Endothelial cell of umbilical vein (primary cell): ENCODE results near the gene ANKHD1. TPM values are rescaled to one million over a fixed set of nuclear protein-coding genes. Genes with fewer than 3 reads are reported as not detected.

ENCODE experiments used
- BruUV-seq: library from RNA; stranded (reverse); fragments of 400-500 nt; replicated peaks from 2 replicates; lab custom pipeline; 2021; lab: Mats Ljungman, UMichigan
- CTCF ChIA-PET: fragments of 300-600, 350-600 bp; sonication (Branson Sonifier 250); formaldehyde crosslinking; loops from one replicate; lab custom pipeline; 2021; ENCODE audit warnings: antibody characterized with exemption, inconsistent platforms; lab: Charles Lee
- POLR2A ChIA-PET: fragments of 300-600, 350-600 bp; sonication (Branson Sonifier 250); formaldehyde crosslinking; loops from one replicate; lab custom pipeline; 2021; ENCODE audit warnings: antibody characterized with exemption, inconsistent platforms; lab: Charles Lee
- DNase-seq: peaks from one replicate; pipeline ENCODE4 v3.0.0-alpha.2; 2011; ENCODE audit warnings: low read depth, low spot score
- FAIRE-seq: peaks from 2 replicates; lab custom pipeline; 2011; peaks lifted over from hg19 to GRCh38; lab: Jason Lieb, UNC
- H2AFZ ChIP-seq: 2 replicates; pipeline ENCODE4 v1.6.0; 2012; ENCODE audit warnings: low read depth, low read length, control low read depth, inconsistent platforms
- H3K27ac ChIP-seq: 2 replicates; pipeline ENCODE4 v1.5.1; 2011; ENCODE audit warnings: low read depth, mild to moderate bottlenecking, control low read depth, low read length, moderate library complexity; ENCODE audit not compliant: insufficient read depth
- H3K27me3 ChIP-seq, 2 experiments: 2 replicates each; pipeline versions ENCODE4 v1.6.0 to v1.6.1; 2011; ENCODE audit warnings: low read length in 2 of 2, mixed read lengths in 1 of 2; ENCODE audit not compliant: control insufficient read depth in 2 of 2, insufficient read depth in 2 of 2
- H3K36me3 ChIP-seq, 2 experiments: 2 replicates in 1 of 2; 3 replicates in 1 of 2; pipeline ENCODE4 v1.5.1; 2011; ENCODE audit warnings: low read length in 2 of 2, mild to moderate bottlenecking in 1 of 2, moderate library complexity in 1 of 2; ENCODE audit not compliant: control insufficient read depth in 2 of 2, insufficient read depth in 2 of 2; ENCODE audit errors: extremely low read depth in 1 of 2
- H3K4me1 ChIP-seq: 3 replicates; pipeline ENCODE4 v1.5.1; 2011; ENCODE audit warnings: mild to moderate bottlenecking, low read length; ENCODE audit not compliant: control insufficient read depth, insufficient read depth; ENCODE audit errors: extremely low read depth
- H3K4me2 ChIP-seq: 2 replicates; pipeline ENCODE4 v1.6.1; 2011; ENCODE audit warnings: low read length, control low read depth, mixed read lengths; ENCODE audit not compliant: insufficient read depth
- H3K4me3 ChIP-seq, 3 experiments: fragments of 200-600 bp in 1 of 3; sonication (generic), shearing (Covaris generic) in 1 of 3; replicated peaks in 1 of 3; 2 replicates each; pipeline ENCODE4 v1.5.1; 2011 to 2016; ENCODE audit warnings: control low read depth in 3 of 3, low read length in 3 of 3, mild to moderate bottlenecking in 2 of 3, inconsistent platforms in 1 of 3, low read depth in 1 of 3, moderate library complexity in 1 of 3; ENCODE audit not compliant: insufficient read depth in 1 of 3
- H3K79me2 ChIP-seq: 2 replicates; pipeline ENCODE4 v1.6.0; 2012; ENCODE audit warnings: low read length, inconsistent platforms; ENCODE audit not compliant: control insufficient read depth, insufficient read depth
- H3K9ac ChIP-seq: replicated peaks from 2 replicates; pipeline ENCODE3; 2011; ENCODE audit warnings: low read length, control low read depth; ENCODE audit not compliant: insufficient read depth; ENCODE audit errors: extremely low read depth
- H3K9me1 ChIP-seq: replicated peaks from 3 replicates; pipeline ENCODE4 v1.6.0; 2011; ENCODE audit warnings: mild to moderate bottlenecking, low read length; ENCODE audit not compliant: control insufficient read depth, insufficient read depth; ENCODE audit errors: extremely low read depth
- H3K9me3 ChIP-seq: replicated peaks from 2 replicates; pipeline ENCODE4 v1.5.1; 2012; ENCODE audit warnings: low read length, inconsistent platforms; ENCODE audit not compliant: control insufficient read depth, insufficient read depth
- H4K20me1 ChIP-seq: replicated peaks from 2 replicates; pipeline ENCODE3; 2011; ENCODE audit warnings: mild to moderate bottlenecking, low read length; ENCODE audit not compliant: control insufficient read depth, insufficient read depth; ENCODE audit errors: extremely low read depth
- CTCF ChIP-seq, 2 donors: IDR thresholded peaks; 1 replicate in 1 of 2; 2 replicates in 1 of 2; pipeline ENCODE4 v1.5.1; 2011; ENCODE audit warnings: low read length in 2 of 2, mild to moderate bottlenecking in 2 of 2, moderate library complexity in 2 of 2, control low read depth in 1 of 2, inconsistent platforms in 1 of 2, low read depth in 1 of 2; ENCODE audit not compliant: insufficient read depth in 1 of 2; ENCODE audit errors: extremely low read depth in 1 of 2
- EZH2 ChIP-seq: IDR thresholded peaks from 2 replicates; pipeline ENCODE4 v1.6.1; 2012; ENCODE audit warnings: borderline replicate concordance, low read depth, mild to moderate bottlenecking, moderate library complexity, low read length, inconsistent platforms; ENCODE audit not compliant: severe bottlenecking
- FOS ChIP-seq: IDR thresholded peaks from 2 replicates; pipeline ENCODE4 v1.6.1; 2011; ENCODE audit warnings: mild to moderate bottlenecking, low read length, moderate library complexity, borderline replicate concordance; ENCODE audit not compliant: insufficient read depth
- GATA2 ChIP-seq: IDR thresholded peaks from 2 replicates; pipeline ENCODE4 v1.7.0; 2011; ENCODE audit warnings: low read depth, mild to moderate bottlenecking, moderate library complexity, mixed read lengths, low read length; ENCODE audit not compliant: insufficient read length, insufficient read depth
- JUN ChIP-seq: IDR thresholded peaks from 2 replicates; pipeline ENCODE4 v1.6.1; 2011; ENCODE audit warnings: borderline replicate concordance, low read depth; ENCODE audit not compliant: insufficient read length, insufficient read depth
- MAX ChIP-seq: IDR thresholded peaks from 2 replicates; pipeline ENCODE4 v1.6.1; 2011; ENCODE audit not compliant: insufficient read depth, insufficient read length
- MYC ChIP-seq: IDR thresholded peaks from one replicate; pipeline ENCODE4 v1.6.1; 2011; ENCODE audit warnings: mild to moderate bottlenecking, low read depth, low read length
- POLR2A ChIP-seq: IDR thresholded peaks from 2 replicates; pipeline ENCODE4 v1.6.1; 2012; ENCODE audit warnings: low read depth, mild to moderate bottlenecking, control low read depth, low read length
- POLR2AphosphoS5 ChIP-seq: IDR thresholded peaks from 2 replicates; pipeline ENCODE4 v1.6.1; 2012; ENCODE audit warnings: low read depth, mild to moderate bottlenecking, control low read depth, low read length, moderate library complexity; ENCODE audit not compliant: insufficient read depth
- dilution Hi-C: fragments of 300-500 bp; cut with MboI; formaldehyde crosslinking; loops from one replicate; pipeline ENCODE4 v1.15.0; 2019; ENCODE audit warnings: low sequenced_read_pairs; ENCODE audit not compliant: extremely low pct_ligation_motif_present
- intact Hi-C: fragments of 100-400 bp; cut with micrococcal nuclease; formaldehyde crosslinking; loops from one replicate; pipeline ENCODE4 v1.10.0; 2022
- polyA plus RNA-seq, 4 experiments: library from polyadenylated mRNA; depleted of rRNA in 3 of 4; stranded (reverse) in 3 of 4; unstranded in 1 of 4; fragments of >200 nt; gene quantifications; 2 replicates each; pipeline versions ENCODE4 v1.2.1 to v1.2.3, GENCODE V29; 2011 to 2012; ENCODE audit warnings: missing spikeins in 1 of 4
- total RNA-seq: library from RNA; stranded (reverse); gene quantifications from 2 replicates; pipeline ENCODE4 v1.2.3, GENCODE V29; 2021

ANKHD1 gene
- total and polyA plus RNA-seq, 2 donors (not counting 3 experiments of a cell fraction or from before 2014, with no cell fraction given), result 56.1 to 87.0 TPM

GRCh38 chr5:140574165-140574564 is 172.5 kb downstream of the ANKHD1 start:
- Histone ChIP-seq H3K36me3 (peaks cover 0 to 2% of the 10 kb centered on the region in 2 experiments), H3K9me3 (no peaks in the 10 kb centered on the region), H3K4me1 (peaks cover 7% of the 10 kb centered on the region), H3K27me3 (no peaks in the 10 kb centered on the region), H3K9me1 (no peaks in the 10 kb centered on the region), H3K79me2 (no peaks in the 10 kb centered on the region), H3K27ac (no peak overlapping the region), H2AFZ (no peak overlapping the region), H3K4me3 (no peak overlapping the region), H3K4me2 (no peak overlapping the region), H3K9ac (no peak overlapping the region), H4K20me1 (no peaks in the 10 kb centered on the region)
- DNase-seq, result no peak
- POLR2A ChIA-PET, result no interaction called here
- BruUV-seq, result no TSS peak
- TF ChIP-seq EZH2, result no peak
- no peak for TF ChIP-seq JUN
- no peak for TF ChIP-seq MAX
- no peak for TF ChIP-seq FOS
- TF ChIP-seq GATA2, result no peak
- TF ChIP-seq POLR2AphosphoS5, result no peak
- no peak for TF ChIP-seq MYC
- TF ChIP-seq CTCF (IDR thresholded peaks at IDR 0.05; ENCODE audit: extremely low read depth in 1 of 2, insufficient read depth in 1 of 2, low read depth in 1 of 2, low read length in 2 of 2), result no peak
- no peak for TF ChIP-seq POLR2A
- dilution Hi-C loops, result no loop called here
- intact Hi-C loops, result no loop called here
- CTCF ChIA-PET, result interaction anchor here (1.0 to 8.1 kb wide), 4 partner anchors 56 to 117 kb away, joined by 3 to 108 read pairs (median 4); partner anchors contain the start of genes CD14, HARS1 and HARS2
- no peak for FAIRE-seq
